Measurements from ENCODE around the gene FBXO4.
"Not testable (repeated sequence)": the region's sequence is repeated elsewhere in the genome, so short reads cannot be mapped to it uniquely, and the experiment has no call there.

FBXO4 gene

GRCh38 chr5:41925555-41925951, 472 bp downstream of the FBXO4 start:
- peak; percentile 22 for DNase-seq

GRCh38 chr5:41927604-41928003, 2.5 kb downstream of the FBXO4 start:
- DNase-seq, result no peak

GRCh38 chr5:41929035-41929434, 4.0 kb downstream of the FBXO4 start:
- DNase-seq, result no peak

- no peak for DNase-seq
Observed at GRCh38 chr5:41932770-41933169, 7.7 kb downstream of the FBXO4 start.

GRCh38 chr5:41935544-41935943, 10.5 kb downstream of the FBXO4 start:
- DNase-seq, result no peak

- no peak for DNase-seq
Observed at GRCh38 chr5:41940641-41941040, 15.6 kb downstream of the FBXO4 start.

GRCh38 chr5:41945332-41945955, 20.4 kb downstream of the FBXO4 start:
- not testable (repeated sequence) for DNase-seq

GRCh38 chr5:41951224-41951623, 26.1 kb downstream of the FBXO4 start:
- DNase-seq, result no peak

GRCh38 chr5:41954286-41954685, 29.2 kb downstream of the FBXO4 start:
- DNase-seq, result no peak

GRCh38 chr5:41955432-41956024, 30.4 kb downstream of the FBXO4 start:
- DNase-seq, result no peak

- DNase-seq, result no peak
Observed at GRCh38 chr5:41956943-41957342, 31.9 kb downstream of the FBXO4 start.

- no peak for DNase-seq
Observed at GRCh38 chr5:41960481-41960880, 35.4 kb downstream of the FBXO4 start.

- no peak for DNase-seq
Observed at GRCh38 chr5:41961736-41962135, 36.7 kb downstream of the FBXO4 start.

GRCh38 chr5:41962491-41962890, 37.4 kb downstream of the FBXO4 start:
- no peak for DNase-seq

GRCh38 chr5:41966401-41967105, 41.5 kb downstream of the FBXO4 start:
- DNase-seq, result no peak

- DNase-seq, result no peak
Observed at GRCh38 chr5:41967401-41967800, 42.3 kb downstream of the FBXO4 start.

GRCh38 chr5:41968153-41968723, 43.2 kb downstream of the FBXO4 start:
- no peak for DNase-seq

GRCh38 chr5:41973087-41973486, 48.0 kb downstream of the FBXO4 start:
- no peak for DNase-seq

- no peak for DNase-seq
Observed at GRCh38 chr5:41973887-41974286, 48.8 kb downstream of the FBXO4 start.

- no peak for DNase-seq
Observed at GRCh38 chr5:41978676-41979075, 53.6 kb downstream of the FBXO4 start.

GRCh38 chr5:41980396-41980795, 55.3 kb downstream of the FBXO4 start:
- no peak for DNase-seq

GRCh38 chr5:41980870-41981269, 55.8 kb downstream of the FBXO4 start:
- DNase-seq, result no peak

- not testable (repeated sequence) for DNase-seq
Observed at GRCh38 chr5:41982858-41983257, 57.8 kb downstream of the FBXO4 start.

- no peak for DNase-seq
Observed at GRCh38 chr5:41983284-41983683, 58.2 kb downstream of the FBXO4 start.

All from NCI-H1092 (cell line).